ENCODE results near the gene GRID1.

DNA sequence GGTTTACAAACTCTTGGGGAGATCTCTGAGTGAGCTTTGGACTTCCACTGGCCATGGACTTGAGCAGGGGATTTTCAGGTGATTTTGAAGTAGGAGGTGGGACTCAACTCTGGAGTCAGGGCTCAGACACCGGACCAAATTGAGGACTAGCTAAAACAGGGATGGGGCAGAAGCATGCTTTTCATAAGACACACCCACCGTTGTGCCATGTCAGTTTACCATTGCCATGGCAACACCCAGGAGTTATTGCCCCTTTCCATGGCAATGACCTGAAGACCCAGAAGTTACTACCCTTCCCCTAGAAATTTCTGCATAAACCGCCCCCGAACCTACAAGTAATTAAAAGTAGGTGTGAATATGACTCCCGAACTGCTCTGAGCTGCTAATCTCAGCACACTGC is 320.7 kb downstream of the GRID1 start:
- TF ChIP-seq, protein P1, sequence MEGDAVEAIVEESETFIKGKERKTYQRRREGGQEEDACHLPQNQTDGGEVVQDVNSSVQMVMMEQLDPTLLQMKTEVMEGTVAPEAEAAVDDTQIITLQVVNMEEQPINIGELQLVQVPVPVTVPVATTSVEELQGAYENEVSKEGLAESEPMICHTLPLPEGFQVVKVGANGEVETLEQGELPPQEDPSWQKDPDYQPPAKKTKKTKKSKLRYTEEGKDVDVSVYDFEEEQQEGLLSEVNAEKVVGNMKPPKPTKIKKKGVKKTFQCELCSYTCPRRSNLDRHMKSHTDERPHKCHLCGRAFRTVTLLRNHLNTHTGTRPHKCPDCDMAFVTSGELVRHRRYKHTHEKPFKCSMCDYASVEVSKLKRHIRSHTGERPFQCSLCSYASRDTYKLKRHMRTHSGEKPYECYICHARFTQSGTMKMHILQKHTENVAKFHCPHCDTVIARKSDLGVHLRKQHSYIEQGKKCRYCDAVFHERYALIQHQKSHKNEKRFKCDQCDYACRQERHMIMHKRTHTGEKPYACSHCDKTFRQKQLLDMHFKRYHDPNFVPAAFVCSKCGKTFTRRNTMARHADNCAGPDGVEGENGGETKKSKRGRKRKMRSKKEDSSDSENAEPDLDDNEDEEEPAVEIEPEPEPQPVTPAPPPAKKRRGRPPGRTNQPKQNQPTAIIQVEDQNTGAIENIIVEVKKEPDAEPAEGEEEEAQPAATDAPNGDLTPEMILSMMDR (IDR thresholded peaks at IDR 0.05), result no peak
- no peak for TF ChIP-seq POLR2A (IDR thresholded peaks at IDR 0.05)
- no peak for TF ChIP-seq POLR2AphosphoS5 (IDR thresholded peaks at IDR 0.05)
- TF ChIP-seq EP300 (IDR thresholded peaks at IDR 0.05), result no peak
